K562 (cell line): ENCODE measurements around the gene ATRNL1. TPM values are rescaled to one million over a fixed set of nuclear protein-coding genes. Genes with fewer than 3 reads are reported as not detected.

Experiments
- ATAC-seq: fragments of 200-7000 bp; cut with Tn5 transposase; 3 replicates; pipeline ENCODE4 v1.9.1; 2020; ENCODE audit warnings: moderate library complexity
- BruUV-seq: library from RNA; stranded (reverse); fragments of 400-500 nt; replicated peaks from 2 replicates; lab custom pipeline; 2021; lab: Mats Ljungman, UMichigan
- CTCF ChIA-PET: fragments of 300-600 bp; formaldehyde crosslinking; extraction: SDS; loops from one replicate; lab custom pipeline; 2021; ENCODE audit warnings: low intra/inter-chr PET ratio; lab: Yijun Ruan, JAX
- POLR2A ChIA-PET: fragments of 300-600, 350-650 bp; sonication (Branson Sonifier 250); formaldehyde crosslinking; extraction: SDS; loops from one replicate; lab custom pipeline; 2021; ENCODE audit warnings: antibody characterized with exemption, inconsistent platforms; lab: Yijun Ruan, JAX
- DNase-seq, 4 experiments: peaks; one replicate each; pipeline versions ENCODE4 v3.0.0 to v3.0.0-alpha.2; 2011 to 2018; ENCODE audit warnings: low spot score in 3 of 4, mixed read lengths in 3 of 4; ENCODE audit errors: extremely low read depth in 1 of 4
- FAIRE-seq: peaks from 2 replicates; lab custom pipeline; 2011; peaks lifted over from hg19 to GRCh38; lab: Jason Lieb, UNC
- H2AFZ ChIP-seq: 2 replicates; pipeline ENCODE4 v1.6.0; 2011; ENCODE audit warnings: low read depth, low read length, control low read depth, inconsistent platforms
- H3K27ac ChIP-seq: fragments of 200-600 bp; 3 replicates; pipeline ENCODE4 v1.8.0; 2011; ENCODE audit warnings: low read depth, mild to moderate bottlenecking, control low read depth, inconsistent platforms, low read length, moderate library complexity, mixed read lengths; ENCODE audit errors: extremely low read depth
- H3K27me3 ChIP-seq, 2 experiments: fragments of 300-600 bp in 1 of 2; 2 replicates in 1 of 2; 3 replicates in 1 of 2; pipeline versions ENCODE4 v1.6.0 to v1.8.0; 2011; ENCODE audit warnings: inconsistent platforms in 2 of 2, low read length in 2 of 2, mild to moderate bottlenecking in 1 of 2, mixed read lengths in 1 of 2, moderate library complexity in 1 of 2; ENCODE audit not compliant: control insufficient read depth in 2 of 2, insufficient read depth in 2 of 2
- H3K36me3 ChIP-seq: fragments of 300-600 bp; 3 replicates; pipeline ENCODE4 v1.8.0; 2011; ENCODE audit warnings: mild to moderate bottlenecking, low read length, inconsistent platforms; ENCODE audit not compliant: control insufficient read depth, insufficient read depth
- H3K4me1 ChIP-seq, 2 experiments: fragments of 200-600 bp in 1 of 2; replicated peaks in 1 of 2; 2 replicates in 1 of 2; 3 replicates in 1 of 2; pipeline versions ENCODE4 v1.5.1 to v1.8.0; 2011; ENCODE audit warnings: inconsistent platforms in 2 of 2, low read length in 2 of 2, mild to moderate bottlenecking in 1 of 2, mixed read lengths in 1 of 2, moderate library complexity in 1 of 2; ENCODE audit not compliant: control insufficient read depth in 2 of 2, insufficient read depth in 2 of 2
- H3K4me2 ChIP-seq: 2 replicates; pipeline ENCODE4 v1.6.1; 2011; ENCODE audit warnings: low read length, control low read depth, inconsistent platforms, mixed read lengths; ENCODE audit not compliant: insufficient read depth
- H3K4me3 ChIP-seq: fragments of 200-600 bp; sonication (generic), shearing (Covaris generic); 2 replicates; pipeline ENCODE4 v1.5.1; 2016; ENCODE audit warnings: control low read depth, inconsistent platforms
- H3K79me2 ChIP-seq: fragments of 200-600 bp; 3 replicates; pipeline ENCODE4 v1.8.0; 2011; ENCODE audit warnings: low read length, inconsistent platforms; ENCODE audit not compliant: control insufficient read depth, insufficient read depth
- H3K9ac ChIP-seq, 2 experiments: 2 replicates each; pipeline versions ENCODE4 v1.6.0 to v1.6.1; 2011; ENCODE audit warnings: low read depth in 2 of 2, low read length in 2 of 2, control low read depth in 1 of 2, inconsistent platforms in 1 of 2, mild to moderate bottlenecking in 1 of 2, mixed read lengths in 1 of 2; ENCODE audit not compliant: insufficient read depth in 1 of 2
- H3K9me1 ChIP-seq: one replicate; pipeline ENCODE4 v1.6.0; 2011; ENCODE audit warnings: inconsistent platforms, mild to moderate bottlenecking, low read length, moderate library complexity; ENCODE audit not compliant: control insufficient read depth, insufficient read depth
- H3K9me3 ChIP-seq: replicated peaks from 2 replicates; pipeline ENCODE4 v1.5.1; 2011; ENCODE audit warnings: low read depth, low read length, inconsistent platforms; ENCODE audit not compliant: control insufficient read depth, insufficient read depth
- H4K20me1 ChIP-seq: replicated peaks from 2 replicates; pipeline ENCODE4 v1.6.1; 2011; ENCODE audit warnings: low read length, inconsistent platforms, mixed read lengths; ENCODE audit not compliant: control insufficient read depth, insufficient read depth
- ADNP ChIP-seq: fragments of 200-800 bp; sonication (Bioruptor generic); IDR thresholded peaks from 2 replicates; pipeline ENCODE4 v1.6.1; 2016; ENCODE audit warnings: missing genetic modification characterization, missing compliant biosample characterization
- FOXJ2 ChIP-seq: fragments of 200-800 bp; sonication (Bioruptor generic); IDR thresholded peaks from 2 replicates; pipeline ENCODE4 v1.6.1; 2016; ENCODE audit warnings: missing genetic modification characterization, missing compliant biosample characterization
- GTF2B ChIP-seq: IDR thresholded peaks from 2 replicates; pipeline ENCODE4 v1.6.1; 2011; ENCODE audit not compliant: insufficient read length; ENCODE audit errors: extremely low read depth
- MCM7 ChIP-seq, 2 experiments: fragments of 450-650 bp; IDR thresholded peaks; 2 replicates each; pipeline ENCODE4 v1.6.1; 2016 to 2018
- NCOR1 ChIP-seq: fragments of 450-650 bp; IDR thresholded peaks from 2 replicates; pipeline ENCODE4 v1.6.1; 2016; ENCODE audit warnings: mild to moderate bottlenecking, moderate library complexity
- NR3C1 ChIP-seq: sonication (generic); formaldehyde crosslinking; IDR thresholded peaks from 2 replicates; pipeline ENCODE4 v1.8.1; 2022; ENCODE audit warnings: missing genetic modification reagents
- RBM15 ChIP-seq: fragments of 200-400 bp; formaldehyde crosslinking; IDR thresholded peaks from 2 replicates; pipeline ENCODE4 v1.6.1; 2018; ENCODE audit warnings: mild to moderate bottlenecking, low read length, moderate library complexity; ENCODE audit not compliant: insufficient read depth
- RBM39 ChIP-seq: fragments of 200-400 bp; formaldehyde crosslinking; optimal IDR thresholded peaks from 2 replicates; pipeline ENCODE3; 2018; ENCODE audit warnings: low read depth, low read length
- ZBTB43 ChIP-seq: sonication (generic); formaldehyde crosslinking; IDR thresholded peaks from 2 replicates; pipeline ENCODE4 v1.8.0; 2023; ENCODE audit warnings: mild to moderate bottlenecking, missing genetic modification reagents
- ZNF561 ChIP-seq: fragments of 450-650 bp; formaldehyde crosslinking; conservative IDR thresholded peaks from 2 replicates; pipeline ENCODE4 v1.4.0; 2020; ENCODE audit warnings: mild to moderate bottlenecking, moderate library complexity
- ZNF695 ChIP-seq: fragments of 450-650 bp; formaldehyde crosslinking; IDR thresholded peaks from 2 replicates; pipeline ENCODE4 v1.4.0; 2020; ENCODE audit warnings: mild to moderate bottlenecking, moderate library complexity
- ZNF766 ChIP-seq: fragments of 200-800 bp; sonication (Bioruptor generic); conservative IDR thresholded peaks from 2 replicates; pipeline ENCODE4 v1.6.1; 2016; ENCODE audit warnings: missing genetic modification characterization, missing compliant biosample characterization
- WGBS: fragments of 100-300 bp; shearing (Covaris generic); methylation state at CpG from one replicate; pipeline ENCODE4 v1.1.6; 2016; ENCODE audit warnings: low coverage, mixed read lengths; ENCODE audit not compliant: insufficient coverage; ENCODE audit errors: missing lambda C conversion rate; 5-methylcytosine and 5-hydroxymethylcytosine counted together
- in situ Hi-C: fragments of 300-500 bp; cut with MboI; formaldehyde crosslinking; loops from 4 replicates; pipeline ENCODE4 v1.15.0; 2018; ENCODE audit warnings: inconsistent platforms, mixed read lengths
- intact Hi-C: fragments of 100-400 bp; cut with micrococcal nuclease; formaldehyde crosslinking; loops from 2 replicates; pipeline ENCODE4 v1.14.2; 2022
- polyA plus RNA-seq, 8 experiments: library from polyadenylated mRNA; depleted of rRNA in 4 of 8; stranded (reverse) in 5 of 8; unstranded in 3 of 8; fragments of >200 nt; fragmentation: Nextera tagmentation in 2 of 8; fragmentation: Illumina TruSeq in 1 of 8; extraction: Ambion mirVana in 2 of 8; extraction: Trizol in 1 of 8; gene quantifications; 2 replicates each; pipeline versions ENCODE4 v1.2.1 to v1.2.3, GENCODE V29; 2011 to 2014; ENCODE audit warnings: inconsistent platforms in 1 of 8, missing spikeins in 1 of 8
- total RNA-seq, 7 experiments: library from RNA; depleted of rRNA in 6 of 7; stranded (reverse); fragments of >200 nt in 6 of 7; fragmentation: Illumina TruSeq in 2 of 7; extraction: Trizol in 2 of 7; gene quantifications; 2 replicates each; pipeline versions ENCODE4 v1.2.1 to v1.2.3, GENCODE V29; 2011 to 2021; ENCODE audit warnings: low replicate concordance in 1 of 7
- TF ChIP-seq, protein P1 (sequence below): fragments of 200-800 bp; sonication (Bioruptor generic); IDR thresholded peaks from 2 replicates; pipeline ENCODE4 v1.6.1; 2017; ENCODE audit warnings: missing genetic modification characterization, missing compliant biosample characterization
- TF ChIP-seq, protein P2 (sequence below): fragments of 250-450 bp; sonication (Bioruptor Pico); IDR thresholded peaks from 2 replicates; pipeline ENCODE4 v1.5.1; 2021; ENCODE audit warnings: mild to moderate bottlenecking

Gene ATRNL1
- total and polyA plus RNA-seq, 9 of the 15 experiments (the other 6 are each of a cell fraction or from before 2014, with no cell fraction given) = 0.18 TPM; not detected in 8

DNA sequence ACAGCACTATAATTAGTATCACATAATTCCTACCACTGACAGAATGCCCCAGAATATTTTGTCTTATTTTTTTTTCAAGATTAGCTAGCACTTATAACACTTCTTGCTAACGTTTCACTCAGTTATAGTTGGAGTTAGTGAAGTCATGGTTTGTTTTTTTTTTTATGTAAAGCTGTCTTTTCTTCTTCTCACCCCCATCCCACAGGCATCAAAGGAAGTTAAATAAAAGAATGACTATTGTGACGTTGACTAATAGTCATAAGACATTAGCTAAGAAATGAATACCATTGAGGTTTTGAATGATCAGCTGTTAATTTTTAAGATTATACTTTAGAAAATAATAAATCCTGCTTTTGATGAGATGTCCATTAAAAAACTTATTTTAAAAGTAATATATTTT lies 681.6 kb downstream of the ATRNL1 start (continued):
- TF ChIP-seq ZBTB43 (CRISPR knock-in tag) (no peak), RBM15 (no peak), ZNF561 (CRISPR knock-in tag) (no peak), NR3C1 (CRISPR knock-in tag) (no peak)

- H3K4me2 ChIP-seq = no peak overlapping the region
- H3K27me3 ChIP-seq = no peaks in the 10 kb centered on the region
- ATAC-seq (no peak), FAIRE-seq (no peak), DNase-seq (no peak)
- no peaks in the 10 kb centered on the region for H3K4me1 ChIP-seq
- no peaks in the 10 kb centered on the region for H3K9me1 ChIP-seq
- H3K36me3 ChIP-seq = no peaks in the 10 kb centered on the region
- BruUV-seq = no TSS peak
- no peaks in the 10 kb centered on the region for H4K20me1 ChIP-seq
- in situ Hi-C loops = no loop called here
- H2AFZ ChIP-seq = no peak overlapping the region
- ChIA-PET CTCF (no interaction called here), POLR2A (no interaction called here)
- H3K9ac ChIP-seq = no peak overlapping the region
- no peak overlapping the region for H3K4me3 ChIP-seq
- H3K79me2 ChIP-seq = no peaks in the 10 kb centered on the region
- no peaks in the 10 kb centered on the region for H3K9me3 ChIP-seq
- WGBS = 0% methylated on average over 2 of the region's 2 CpGs
- no peak overlapping the region for H3K27ac ChIP-seq
- intact Hi-C loops = no loop called here
- TF ChIP-seq NCOR1 = no peak
- no peak for TF ChIP-seq ZNF766 (CRISPR knock-in tag)
- no peak for TF ChIP-seq GTF2B
- TF ChIP-seq, protein P1, sequence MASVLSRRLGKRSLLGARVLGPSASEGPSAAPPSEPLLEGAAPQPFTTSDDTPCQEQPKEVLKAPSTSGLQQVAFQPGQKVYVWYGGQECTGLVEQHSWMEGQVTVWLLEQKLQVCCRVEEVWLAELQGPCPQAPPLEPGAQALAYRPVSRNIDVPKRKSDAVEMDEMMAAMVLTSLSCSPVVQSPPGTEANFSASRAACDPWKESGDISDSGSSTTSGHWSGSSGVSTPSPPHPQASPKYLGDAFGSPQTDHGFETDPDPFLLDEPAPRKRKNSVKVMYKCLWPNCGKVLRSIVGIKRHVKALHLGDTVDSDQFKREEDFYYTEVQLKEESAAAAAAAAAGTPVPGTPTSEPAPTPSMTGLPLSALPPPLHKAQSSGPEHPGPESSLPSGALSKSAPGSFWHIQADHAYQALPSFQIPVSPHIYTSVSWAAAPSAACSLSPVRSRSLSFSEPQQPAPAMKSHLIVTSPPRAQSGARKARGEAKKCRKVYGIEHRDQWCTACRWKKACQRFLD (CRISPR knock-in tag) = no peak
- TF ChIP-seq ZNF695 (CRISPR knock-in tag) = no peak
- TF ChIP-seq, protein P2, sequence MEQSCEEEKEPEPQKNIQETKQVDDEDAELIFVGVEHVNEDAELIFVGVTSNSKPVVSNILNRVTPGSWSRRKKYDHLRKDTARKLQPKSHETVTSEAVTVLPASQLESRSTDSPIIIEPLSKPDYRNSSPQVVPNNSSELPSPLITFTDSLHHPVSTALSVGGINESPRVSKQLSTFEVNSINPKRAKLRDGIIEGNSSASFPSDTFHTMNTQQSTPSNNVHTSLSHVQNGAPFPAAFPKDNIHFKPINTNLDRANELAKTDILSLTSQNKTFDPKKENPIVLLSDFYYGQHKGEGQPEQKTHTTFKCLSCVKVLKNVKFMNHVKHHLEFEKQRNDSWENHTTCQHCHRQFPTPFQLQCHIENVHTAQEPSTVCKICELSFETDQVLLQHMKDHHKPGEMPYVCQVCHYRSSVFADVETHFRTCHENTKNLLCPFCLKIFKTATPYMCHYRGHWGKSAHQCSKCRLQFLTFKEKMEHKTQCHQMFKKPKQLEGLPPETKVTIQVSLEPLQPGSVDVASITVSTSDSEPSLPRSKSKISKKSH (CRISPR knock-in tag) = no peak
- TF ChIP-seq ADNP (tag) = no peak
- TF ChIP-seq FOXJ2 (tag) = no peak
- no peak for TF ChIP-seq RBM39
- TF ChIP-seq MCM7 (IDR thresholded peaks at IDR 0.05) = no peak
Measured at GRCh38 chr10:115777646-115778045, 684.5 kb downstream of the ATRNL1 start.
